ENCODE measurements around the gene HACL1.
A peak's percentile ranks its signal among the peaks of the same experiment; 100 is the strongest.

Gene HACL1

DNA sequence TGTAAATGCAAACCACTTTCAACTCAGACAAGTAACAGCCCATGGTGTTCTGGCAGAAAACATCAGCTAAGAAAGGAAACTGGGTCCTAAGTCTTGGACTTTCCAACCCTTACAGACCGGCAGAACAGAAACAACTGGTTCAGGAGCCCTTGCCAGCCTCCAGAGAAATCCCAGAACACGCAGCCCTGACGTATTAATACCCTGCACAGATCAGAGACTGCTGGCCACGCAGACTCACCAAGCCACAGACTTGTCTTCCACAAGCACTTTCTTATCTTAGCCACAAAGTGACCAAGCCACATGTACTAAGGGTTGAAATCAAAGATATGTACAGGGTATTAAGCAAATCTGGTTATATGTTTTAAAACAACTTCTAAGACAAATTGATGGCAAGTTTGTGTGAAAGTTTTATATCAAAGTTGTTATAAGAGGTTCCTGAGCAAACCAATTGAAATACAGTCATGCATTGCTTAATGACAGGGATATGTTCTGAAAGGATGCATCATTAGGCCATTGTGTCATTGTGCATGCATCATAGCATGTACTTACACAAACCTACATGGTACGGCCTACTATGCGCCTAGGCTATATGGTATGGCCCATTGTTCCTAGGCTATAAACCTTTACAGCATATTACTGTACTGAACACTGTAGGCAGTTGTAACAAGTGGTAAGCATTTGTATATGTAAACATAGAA lies 37.0 kb upstream of the HACL1 start:
- peak; percentile 73 for DNase-seq
- no peak overlapping the region for H3K23ac ChIP-seq (ENCODE audit: low read length in 2 of 2)

DNA sequence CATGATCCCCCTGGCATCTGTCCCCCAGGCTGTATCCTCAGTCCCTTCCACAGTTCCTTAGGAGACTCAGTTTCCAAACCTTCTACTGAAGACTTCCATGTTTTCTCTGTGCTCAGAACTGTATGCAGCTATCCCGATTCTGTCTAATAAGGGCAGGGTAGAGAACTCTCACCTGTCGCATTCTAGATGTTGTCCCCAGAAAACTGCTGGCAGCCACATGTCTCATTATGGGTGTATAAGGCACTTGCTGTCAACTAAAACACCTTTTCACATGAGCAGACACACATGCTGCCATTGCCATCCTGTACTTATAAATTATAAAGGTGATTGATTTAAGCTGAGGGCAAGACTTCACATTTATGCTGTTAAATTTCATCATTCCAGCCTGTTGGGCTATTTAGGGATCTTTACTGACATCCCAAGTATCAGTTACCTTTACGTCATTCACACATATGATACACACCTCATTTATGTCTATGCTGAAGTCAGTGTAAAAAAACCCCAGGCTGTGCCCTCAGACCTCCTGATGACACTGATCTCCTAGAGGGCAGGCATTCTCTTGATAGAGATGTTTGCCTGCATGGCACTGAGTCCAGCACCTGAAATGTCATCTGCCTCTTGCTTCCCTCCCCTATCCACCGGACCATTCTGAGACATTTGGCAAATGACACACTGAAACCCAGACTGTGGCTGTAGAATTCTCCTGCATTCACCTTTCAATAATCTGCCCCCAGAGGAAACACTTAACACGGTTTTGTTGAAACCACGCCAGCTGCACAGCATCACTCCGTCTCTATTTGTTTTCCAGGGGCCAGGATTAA lies 36.0 kb upstream of the HACL1 start:
- Histone ChIP-seq H4K8ac (ENCODE audit: low read length) (peak overlapping the region; percentile 33), H3K4me2 (ENCODE audit: low read length, poor library complexity, severe bottlenecking) (no peak overlapping the region), H3K9me3 (ENCODE audit: control insufficient read depth, low read length) (no peaks in the 10 kb centered on the region), H3K4me3 (ENCODE audit: insufficient read depth in 1 of 2, low read depth in 1 of 2, low read length in 2 of 2) (no peak overlapping the region), H2AFZ (ENCODE audit: low read depth, low read length) (no peak overlapping the region), H2BK12ac (ENCODE audit: low read length in 2 of 2) (peak overlapping the region; percentile 22 to 99), H3K18ac (ENCODE audit: low read depth in 1 of 2, low read length in 2 of 2) (peak overlapping the region in 1 of 2 experiments; percentile 98), H3K79me1 (replicated peaks; ENCODE audit: low read length, poor library complexity, severe bottlenecking) (peaks cover 6% of the 10 kb centered on the region), H3K9ac (ENCODE audit: low read length) (peak overlapping the region; percentile 54), H2BK15ac (ENCODE audit: low read depth, poor library complexity, severe bottlenecking) (no peak overlapping the region), H3K27ac (ENCODE audit: low read length, poor library complexity, severe bottlenecking) (peak overlapping the region; percentile 49), H4K91ac (ENCODE audit: low read length) (no peak overlapping the region), H3K23ac (ENCODE audit: low read length in 2 of 2) (no peak overlapping the region), H2BK120ac (ENCODE audit: low read depth, low read length) (peak overlapping the region; percentile 93), H2AK5ac (ENCODE audit: low read length, severe bottlenecking) (peak overlapping the region; percentile 67), H3K4ac (ENCODE audit: low read depth in 1 of 2, low read length in 2 of 2) (peak overlapping the region; percentile 39 to 85), H3K4me1 (ENCODE audit: control insufficient read depth, insufficient read depth, low read depth, low read length) (peaks cover 19% of the 10 kb centered on the region), H3K14ac (ENCODE audit: low read length in 2 of 2) (peak overlapping the region in 1 of 2 experiments; percentile 90), H2BK5ac (ENCODE audit: low read depth, low read length, poor library complexity, severe bottlenecking) (no peak overlapping the region), H3K27me3 (ENCODE audit: control insufficient read depth in 1 of 2, insufficient read depth in 1 of 2, low read length in 2 of 2) (no peaks in the 10 kb centered on the region), H3K36me3 (ENCODE audit: control insufficient read depth in 1 of 2, insufficient read depth in 2 of 2, low read depth in 1 of 2, low read length in 2 of 2) (peaks cover 0 to 4% of the 10 kb centered on the region in 2 experiments)
- peak; percentile 28 for DNase-seq
- WGBS, result 81% methylated on average over 4 of the region's 7 CpGs

More for the DNA sequence above, 37.0 kb upstream of the HACL1 start:
- peaks cover 0 to 4% of the 10 kb centered on the region in 2 experiments for H3K36me3 ChIP-seq (ENCODE audit: control insufficient read depth in 1 of 2, insufficient read depth in 2 of 2, low read depth in 1 of 2, low read length in 2 of 2)
- H4K91ac ChIP-seq (ENCODE audit: low read length), result no peak overlapping the region
- H3K4me3 ChIP-seq (ENCODE audit: insufficient read depth in 1 of 2, low read depth in 1 of 2, low read length in 2 of 2), result no peak overlapping the region
- peak overlapping the region in 1 of 2 experiments; percentile 76 for H3K18ac ChIP-seq (ENCODE audit: low read depth in 1 of 2, low read length in 2 of 2)
- H3K27ac ChIP-seq (ENCODE audit: low read length, poor library complexity, severe bottlenecking), result no peak overlapping the region
- WGBS, result 83% methylated on average over 4 of the region's 6 CpGs
- peak overlapping the region in 1 of 2 experiments; percentile 75 for H2BK12ac ChIP-seq (ENCODE audit: low read length in 2 of 2)
- H2BK5ac ChIP-seq (ENCODE audit: low read depth, low read length, poor library complexity, severe bottlenecking), result no peak overlapping the region
- no peak overlapping the region for H3K14ac ChIP-seq (ENCODE audit: low read length in 2 of 2)
- no peak overlapping the region for H2AFZ ChIP-seq (ENCODE audit: low read depth, low read length)
- H3K4me2 ChIP-seq (ENCODE audit: low read length, poor library complexity, severe bottlenecking), result no peak overlapping the region
- no peak overlapping the region for H2BK120ac ChIP-seq (ENCODE audit: low read depth, low read length)
- peaks cover 17% of the 10 kb centered on the region for H3K4me1 ChIP-seq (ENCODE audit: control insufficient read depth, insufficient read depth, low read depth, low read length)
- H3K27me3 ChIP-seq (ENCODE audit: control insufficient read depth in 1 of 2, insufficient read depth in 1 of 2, low read length in 2 of 2), result no peaks in the 10 kb centered on the region
- no peak overlapping the region for H3K4ac ChIP-seq (ENCODE audit: low read depth in 1 of 2, low read length in 2 of 2)
- H4K8ac ChIP-seq (ENCODE audit: low read length), result no peak overlapping the region
- H3K9ac ChIP-seq (ENCODE audit: low read length), result peak overlapping the region; percentile 2
- H3K9me3 ChIP-seq (ENCODE audit: control insufficient read depth, low read length), result no peaks in the 10 kb centered on the region
- no peak overlapping the region for H2AK5ac ChIP-seq (ENCODE audit: low read length, severe bottlenecking)
- no peak overlapping the region for H2BK15ac ChIP-seq (ENCODE audit: low read depth, poor library complexity, severe bottlenecking)
- peaks cover 4% of the 10 kb centered on the region for H3K79me1 ChIP-seq (replicated peaks; ENCODE audit: low read length, poor library complexity, severe bottlenecking)

DNA sequence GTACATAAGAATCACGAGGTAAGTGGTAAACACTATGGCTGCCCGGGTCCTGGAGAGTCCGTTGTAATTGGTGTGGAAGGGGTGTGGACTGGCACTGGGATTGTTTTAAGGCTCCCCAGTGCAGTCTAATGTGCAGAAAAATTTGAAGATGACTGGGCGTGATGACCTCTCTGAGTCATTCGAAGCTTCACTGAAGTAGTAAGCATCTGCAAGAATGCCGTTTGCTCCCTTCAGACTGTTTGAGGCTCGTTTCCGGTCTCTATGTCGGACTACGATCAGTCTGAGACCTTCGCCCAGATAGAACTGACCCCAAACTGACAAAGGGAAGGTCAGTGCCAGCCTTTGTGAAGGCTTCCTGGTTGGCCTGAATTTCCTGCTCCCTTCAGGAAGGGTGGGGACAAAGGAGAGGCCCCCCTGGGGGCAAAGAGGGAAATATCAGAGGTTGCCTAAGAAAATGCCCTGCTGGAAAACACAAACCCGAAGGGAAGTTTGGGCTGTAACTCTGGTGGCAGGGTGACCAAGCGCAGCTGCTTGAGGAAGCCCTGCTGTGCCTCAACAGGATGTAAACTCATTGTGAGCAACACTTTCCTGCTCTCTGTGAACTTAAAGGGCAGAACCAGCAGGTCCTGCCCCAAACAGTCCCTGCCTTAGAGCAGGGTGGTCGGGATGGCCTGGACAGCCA lies 34.8 kb upstream of the HACL1 start:
- Histone ChIP-seq H2BK12ac (ENCODE audit: low read length in 2 of 2) (peak overlapping the region; percentile 75 to 99), H4K8ac (ENCODE audit: low read length) (peak overlapping the region; percentile 97), H3K79me1 (replicated peaks; ENCODE audit: low read length, poor library complexity, severe bottlenecking) (peaks cover 9% of the 10 kb centered on the region), H3K27ac (ENCODE audit: low read length, poor library complexity, severe bottlenecking) (peak overlapping the region; percentile 96), H3K9ac (ENCODE audit: low read length) (peak overlapping the region; percentile 89), H2BK120ac (ENCODE audit: low read depth, low read length) (peak overlapping the region; percentile 93), H2AFZ (ENCODE audit: low read depth, low read length) (peak overlapping the region; percentile 73), H3K27me3 (ENCODE audit: control insufficient read depth in 1 of 2, insufficient read depth in 1 of 2, low read length in 2 of 2) (no peaks in the 10 kb centered on the region), H3K18ac (ENCODE audit: low read depth in 1 of 2, low read length in 2 of 2) (peak overlapping the region; percentile 94 to 97), H2BK5ac (ENCODE audit: low read depth, low read length, poor library complexity, severe bottlenecking) (peak overlapping the region; percentile 92), H2AK5ac (ENCODE audit: low read length, severe bottlenecking) (peak overlapping the region; percentile 29), H3K23ac (ENCODE audit: low read length in 2 of 2) (no peak overlapping the region), H3K4me3 (ENCODE audit: insufficient read depth in 1 of 2, low read depth in 1 of 2, low read length in 2 of 2) (peak overlapping the region in 1 of 2 experiments; percentile 56), H3K4me1 (ENCODE audit: control insufficient read depth, insufficient read depth, low read depth, low read length) (peaks cover 24% of the 10 kb centered on the region), H3K4me2 (ENCODE audit: low read length, poor library complexity, severe bottlenecking) (peak overlapping the region; percentile 29), H3K14ac (ENCODE audit: low read length in 2 of 2) (peak overlapping the region in 1 of 2 experiments; percentile 12), H3K9me3 (ENCODE audit: control insufficient read depth, low read length) (no peaks in the 10 kb centered on the region), H4K91ac (ENCODE audit: low read length) (peak overlapping the region; percentile 94), H3K36me3 (ENCODE audit: control insufficient read depth in 1 of 2, insufficient read depth in 2 of 2, low read depth in 1 of 2, low read length in 2 of 2) (no peaks in the 10 kb centered on the region), H3K4ac (ENCODE audit: low read depth in 1 of 2, low read length in 2 of 2) (peak overlapping the region; percentile 92 to 94), H2BK15ac (ENCODE audit: low read depth, poor library complexity, severe bottlenecking) (no peak overlapping the region)
- DNase-seq, result peak; percentile 94
- 3% methylated on average over 13 of the region's 14 CpGs for WGBS

Measured in mesenchymal stem cell (in vitro differentiated cells and primary cell).